ENCODE measurements around the gene CYTH3.
"Not testable (repeated sequence)": the region's sequence is repeated elsewhere in the genome, so short reads cannot be mapped to it uniquely, and the experiment has no call there.

The CYTH3 gene

DNA sequence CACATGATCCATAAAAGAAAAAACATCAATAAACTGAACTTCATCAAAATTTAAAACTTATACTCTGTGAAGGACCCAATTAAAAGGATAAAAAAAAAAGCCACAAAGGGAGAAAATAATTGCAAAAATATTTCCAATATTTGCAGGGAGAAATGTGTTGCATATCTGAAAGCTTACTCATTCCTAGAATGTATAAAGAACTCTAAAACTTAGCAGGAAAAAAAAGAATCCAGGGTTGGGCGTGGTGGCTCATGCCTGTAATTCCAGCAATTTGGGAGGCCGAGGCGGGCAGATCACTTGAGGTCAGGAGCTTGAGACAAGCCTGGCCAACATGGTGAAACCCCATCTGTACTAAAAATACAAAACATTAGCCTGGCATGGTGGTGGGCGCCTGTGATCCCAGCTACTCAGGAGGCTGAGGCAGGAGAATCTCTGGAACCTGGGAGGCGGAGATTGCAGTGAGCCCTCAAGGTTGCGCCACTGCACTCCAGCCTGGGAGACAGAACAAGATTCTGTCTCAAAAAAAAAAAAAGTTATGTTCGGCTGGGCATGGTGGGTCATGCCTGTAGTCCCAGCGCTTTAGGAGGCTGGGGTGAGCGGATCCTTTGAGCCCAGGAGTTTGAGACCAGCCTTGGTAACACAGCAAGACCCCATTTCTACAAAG, 11.1 kb upstream of the CYTH3 start:
- DNase-seq (ENCODE audit: low spot score): not testable (repeated sequence)

- no peak for DNase-seq (ENCODE audit: low spot score)
Measured at GRCh38 chr7:6279937-6280336, 7.5 kb upstream of the CYTH3 start.

DNA sequence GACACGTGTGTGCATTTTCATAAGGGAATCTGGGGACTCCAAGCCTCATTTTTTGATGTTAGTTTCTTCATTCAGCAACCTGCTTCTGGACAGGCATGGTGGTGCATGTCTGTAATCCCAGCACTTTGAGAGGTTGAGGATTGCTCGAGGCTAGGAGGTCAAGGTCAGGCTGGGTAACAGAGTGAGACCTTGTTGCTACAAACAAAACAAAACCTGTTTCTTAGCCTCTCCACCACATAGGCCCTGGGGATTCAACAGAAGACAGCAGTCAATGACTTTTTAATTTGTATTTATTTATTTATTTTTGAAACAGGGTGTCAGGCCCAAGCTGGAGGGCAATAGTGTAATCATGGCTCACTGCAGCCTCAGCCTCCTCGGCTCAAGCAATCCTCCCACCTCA, 6.9 kb upstream of the CYTH3 start:
- no peak for DNase-seq (ENCODE audit: low spot score)

- DNase-seq (ENCODE audit: low spot score): no peak
Measured at GRCh38 chr7:6278749-6279310, 6.4 kb upstream of the CYTH3 start.

DNA sequence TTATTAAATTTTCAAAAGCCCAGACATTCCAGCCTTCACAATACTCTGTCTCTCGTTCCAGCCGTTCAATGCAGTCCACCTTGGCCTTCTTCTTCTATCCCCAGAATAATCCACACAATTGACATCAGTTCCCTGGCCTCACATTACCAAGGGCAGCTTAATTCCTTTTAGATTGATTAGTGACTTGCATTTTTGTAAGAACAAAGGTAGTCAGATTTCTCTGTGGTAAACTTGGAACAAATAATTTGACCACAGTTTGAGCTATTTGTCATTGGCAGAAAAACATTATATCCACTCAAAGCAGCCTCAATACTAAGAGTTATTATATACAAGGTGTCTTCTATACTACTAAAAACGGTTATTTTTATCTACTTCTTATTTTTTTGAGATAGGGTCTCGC, 5.1 kb upstream of the CYTH3 start:
- no peak for DNase-seq (ENCODE audit: low spot score)

- DNase-seq (ENCODE audit: low spot score): no peak
Measured at GRCh38 chr7:6276911-6277408, 4.5 kb upstream of the CYTH3 start.

DNA sequence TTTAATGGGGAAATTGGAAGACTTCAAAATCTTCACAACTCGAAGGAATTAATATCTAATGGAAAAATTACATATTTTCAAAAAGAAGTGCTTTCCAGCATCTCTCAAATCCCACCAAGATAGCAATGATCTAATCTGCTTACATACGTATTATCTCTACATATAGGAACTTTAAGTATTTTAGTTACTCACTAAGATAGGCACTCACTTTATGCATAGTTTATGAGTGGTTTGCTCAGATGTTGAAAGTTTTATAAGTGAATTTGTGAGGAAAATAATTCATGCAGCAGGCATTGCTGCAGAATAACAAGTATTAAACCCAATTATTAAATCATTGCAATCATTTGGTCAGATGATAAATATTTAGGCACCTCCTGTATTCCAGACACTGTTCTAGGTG, 2.3 kb upstream of the CYTH3 start:
- DNase-seq (ENCODE audit: low spot score): no peak

- no peak for DNase-seq (ENCODE audit: low spot score)
Measured at GRCh38 chr7:6273917-6274630, 1.6 kb upstream of the CYTH3 start.

DNA sequence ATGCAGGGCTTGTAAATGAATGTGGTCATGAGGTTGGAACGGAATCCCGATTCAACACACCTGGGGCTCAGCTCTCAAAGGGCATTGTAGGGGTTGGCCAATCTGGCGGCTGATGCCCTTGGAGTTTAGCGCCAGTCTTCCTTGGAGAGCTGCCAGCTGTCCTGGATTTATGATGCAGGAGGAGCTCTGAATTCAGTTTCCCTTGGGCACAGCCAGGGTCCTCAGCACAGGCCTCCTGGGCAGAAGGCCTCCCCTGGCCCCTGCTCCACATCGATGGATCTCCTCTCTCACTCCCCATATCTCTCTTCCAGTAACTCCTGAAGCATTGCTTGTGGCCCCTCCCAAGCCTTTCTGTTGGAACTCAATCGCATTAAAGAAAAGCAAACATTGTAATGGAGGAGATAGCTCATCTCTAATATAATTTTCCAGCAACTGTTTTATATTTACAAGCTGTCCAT, 985 bp upstream of the CYTH3 start:
- DNase-seq (ENCODE audit: low spot score): no peak

GRCh38 chr7:6271694-6272440, 557 bp downstream of the CYTH3 start:
- DNase-seq (ENCODE audit: low spot score): no peak

- DNase-seq (ENCODE audit: low spot score): peak; percentile 30
Measured at GRCh38 chr7:6271060-6271658, 1.3 kb downstream of the CYTH3 start.

DNA sequence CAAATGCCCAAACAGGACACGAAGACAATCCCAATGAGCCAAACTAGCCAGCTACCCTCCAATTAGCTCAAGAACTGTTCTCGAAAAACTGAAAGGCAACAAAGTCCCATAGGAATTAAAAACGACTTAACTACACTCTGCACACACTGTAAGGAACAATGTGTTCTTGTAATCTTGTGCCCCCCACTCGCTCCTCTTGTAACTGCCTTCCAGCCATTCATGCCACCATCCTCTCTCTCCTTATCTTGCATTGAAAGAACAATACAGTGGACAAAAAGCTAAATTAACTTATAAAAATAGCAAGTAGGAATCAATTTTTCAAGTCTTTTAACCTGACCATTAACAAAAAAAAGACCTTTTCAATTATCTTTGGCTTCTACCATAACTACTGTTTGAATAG, 2.9 kb downstream of the CYTH3 start:
- no peak for DNase-seq (ENCODE audit: low spot score)

GRCh38 chr7:6268907-6269306, 3.5 kb downstream of the CYTH3 start:
- DNase-seq (ENCODE audit: low spot score): peak; percentile 35

GRCh38 chr7:6268023-6268900, 4.2 kb downstream of the CYTH3 start:
- no peak for DNase-seq (ENCODE audit: low spot score)

DNA sequence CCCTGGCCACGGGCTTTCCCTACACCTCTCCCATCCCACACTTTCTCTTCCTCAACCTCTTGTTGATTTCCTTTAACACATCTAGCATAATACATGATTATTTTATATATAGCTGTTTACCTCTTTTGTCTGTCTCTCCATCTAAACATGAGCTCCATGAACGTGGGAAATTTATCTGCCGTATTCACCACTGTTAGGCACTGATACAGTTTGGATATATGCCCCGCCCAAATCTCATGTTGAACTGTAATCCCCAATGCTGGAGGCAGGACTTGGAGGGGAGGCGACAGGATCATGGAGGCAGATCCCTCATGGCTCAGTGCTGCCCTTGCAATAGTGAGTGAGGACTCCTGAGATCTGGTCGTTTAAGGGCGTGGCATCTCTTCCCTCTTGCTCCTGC, 5.7 kb downstream of the CYTH3 start:
- no peak for DNase-seq (ENCODE audit: low spot score)

DNA sequence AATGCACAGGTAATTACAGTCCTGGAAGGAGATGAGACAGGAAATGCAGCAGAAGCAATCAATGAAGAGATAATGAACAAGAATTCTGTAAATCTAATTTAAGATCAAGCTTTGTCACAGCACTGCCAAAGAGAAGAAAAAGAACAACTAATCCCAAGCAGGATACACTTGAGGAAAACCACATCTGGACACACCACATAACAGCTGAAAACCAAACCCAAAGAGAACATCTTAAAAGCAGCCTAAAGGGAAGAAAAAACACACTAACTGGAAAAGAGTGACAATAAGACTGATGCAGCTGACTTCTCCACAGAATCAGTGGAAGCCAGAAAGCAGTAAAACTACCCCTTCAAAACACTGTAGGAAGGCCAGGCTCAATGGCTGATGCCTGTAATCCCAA, 10.2 kb downstream of the CYTH3 start:
- DNase-seq (ENCODE audit: low spot score): no peak

DNA sequence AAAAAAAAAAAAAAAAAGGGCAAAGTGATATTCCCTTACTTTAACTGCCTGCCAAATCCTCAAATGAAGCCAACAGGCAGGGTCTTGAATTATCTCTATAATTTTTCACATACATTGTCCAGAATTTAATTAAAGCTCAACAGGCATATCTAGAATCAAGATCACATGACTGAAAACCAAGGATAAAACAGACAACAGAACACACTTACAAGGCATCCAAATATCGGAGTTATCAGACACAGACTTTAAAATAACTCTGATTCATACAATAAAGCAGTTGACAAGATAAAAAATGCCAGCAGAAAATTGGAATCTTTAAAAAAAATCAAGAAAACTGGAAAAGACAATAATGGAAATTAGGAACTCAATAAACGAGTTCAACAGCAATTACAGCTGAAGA, 10.7 kb downstream of the CYTH3 start:
- no peak for DNase-seq (ENCODE audit: low spot score)

GRCh38 chr7:6260291-6261187, 11.9 kb downstream of the CYTH3 start:
- DNase-seq (ENCODE audit: low spot score): no peak

DNA sequence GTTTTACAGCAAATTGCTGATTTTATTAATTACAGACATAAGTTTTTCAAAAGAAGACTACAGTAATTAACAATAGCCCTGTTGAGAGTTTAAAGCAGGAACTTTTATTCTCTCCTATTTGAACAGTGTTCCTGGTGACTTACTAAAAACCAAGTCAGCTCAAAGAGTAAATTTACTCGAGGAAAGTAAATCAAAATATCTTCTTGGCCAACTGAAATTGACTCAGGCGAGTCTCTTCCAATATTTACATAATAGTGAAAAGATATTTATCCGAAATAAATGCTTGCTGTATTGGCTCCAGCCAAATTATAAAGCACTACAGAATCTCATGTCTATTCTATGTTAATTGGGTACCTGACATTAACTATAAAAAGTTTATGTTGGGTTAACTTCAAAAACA, 13.2 kb downstream of the CYTH3 start:
- no peak for DNase-seq (ENCODE audit: low spot score)
